Head of caudate nucleus (tissue), 42 donors: ENCODE data around the gene CASK.

ENCODE experiments used
- DNase-seq, 42 donors: peaks; one replicate each; pipeline versions ENCODE4 v3.0.0 to v3.0.0-alpha.2; 2020 to 2021; ENCODE audit warnings: mixed read lengths in 7 of 42
- intact Hi-C: fragments of 100-400 bp; cut with DNase I; formaldehyde crosslinking; loops from one replicate; pipeline ENCODE4 v1.15.0; 2022

CASK gene

GRCh38 chrX:41556958-41557357 lies 366.4 kb downstream of the CASK start:
- DNase-seq, result no peak

DNA sequence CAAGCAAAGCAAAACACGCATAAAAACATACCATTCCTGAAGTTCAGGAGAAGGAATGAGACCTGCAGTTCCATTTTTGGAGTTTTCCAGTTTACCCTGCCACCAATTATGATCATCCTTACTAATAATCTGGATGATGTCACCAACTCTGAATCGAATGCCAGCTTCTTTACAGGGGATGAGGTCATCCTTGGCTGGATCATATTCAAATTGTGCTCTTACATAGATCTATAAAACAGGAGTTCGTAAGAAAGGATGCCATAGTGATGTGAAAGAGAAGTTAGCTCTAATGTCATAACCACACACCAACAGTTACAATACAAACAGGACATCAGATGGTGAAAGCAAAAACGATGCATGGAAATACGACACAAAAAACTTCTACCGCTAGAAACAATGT lies 369.7 kb downstream of the CASK start:
- DNase-seq, result no peak
- intact Hi-C loops, result no loop called here

More at GRCh38 chrX:41556958-41557357, 366.4 kb downstream of the CASK start:
- intact Hi-C loops, result no loop called here

DNA sequence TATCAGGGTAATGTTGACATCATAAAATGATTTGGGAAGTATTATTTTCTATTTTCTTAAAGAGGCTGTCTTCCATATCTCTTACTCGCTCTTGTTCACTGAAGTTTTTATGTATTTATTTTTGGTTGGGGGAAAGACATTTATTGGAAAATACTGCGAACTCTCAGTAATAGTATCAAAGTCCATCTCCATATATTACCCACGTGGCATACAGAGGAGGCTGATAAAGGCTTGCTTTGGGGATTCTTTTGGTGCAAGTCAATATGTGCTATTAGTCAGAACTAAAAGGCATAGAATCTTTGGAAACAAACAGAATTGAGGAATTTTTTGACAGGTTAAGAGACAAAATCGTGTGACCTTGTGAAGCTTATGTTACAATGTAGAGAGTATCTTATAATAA lies 374.9 kb downstream of the CASK start:
- DNase-seq, result no peak
- intact Hi-C loops, result no loop called here

- no peak for DNase-seq
- intact Hi-C loops, result no loop called here
Observed at GRCh38 chrX:41543668-41544067, 379.7 kb downstream of the CASK start.

DNA sequence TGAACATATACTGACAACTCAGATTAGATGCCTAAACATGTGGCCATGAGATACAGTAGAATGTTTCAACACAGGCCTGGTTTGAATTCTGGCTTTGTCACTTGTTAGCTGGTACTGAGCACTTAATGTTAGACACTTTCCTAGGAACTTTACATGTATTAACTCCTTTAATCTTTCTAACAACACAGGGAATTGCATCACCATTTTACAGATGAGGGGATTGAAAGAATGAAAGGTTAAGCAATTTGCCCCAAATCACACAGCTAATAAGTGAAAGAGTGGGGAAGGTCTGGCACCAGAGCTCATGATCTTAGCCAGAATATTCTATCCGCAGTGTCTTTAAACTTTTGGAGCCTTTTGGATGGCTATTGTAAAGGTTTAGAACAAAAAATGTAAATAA lies 380.3 kb downstream of the CASK start:
- no peak for DNase-seq
- intact Hi-C loops, result no loop called here

DNA sequence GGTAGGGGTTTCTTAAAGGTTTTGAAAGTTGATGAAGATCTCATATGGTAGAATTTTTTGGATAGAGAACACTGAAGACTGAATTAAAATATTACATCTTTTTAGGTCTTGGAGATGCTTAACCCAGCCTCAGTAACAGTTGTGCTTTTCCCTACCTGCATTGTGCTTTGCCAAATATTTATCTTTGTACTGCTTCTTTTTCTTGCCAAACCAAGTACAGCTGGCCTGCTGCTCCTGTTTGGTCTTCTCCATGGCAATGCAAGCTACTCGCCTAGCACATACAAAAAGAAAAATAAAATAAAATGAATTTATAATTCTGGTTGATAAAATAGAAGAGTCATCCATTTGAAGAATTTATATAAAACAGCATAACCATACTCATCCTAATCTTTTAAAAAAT lies 380.8 kb downstream of the CASK start:
- no peak for DNase-seq
- intact Hi-C loops, result no loop called here

DNA sequence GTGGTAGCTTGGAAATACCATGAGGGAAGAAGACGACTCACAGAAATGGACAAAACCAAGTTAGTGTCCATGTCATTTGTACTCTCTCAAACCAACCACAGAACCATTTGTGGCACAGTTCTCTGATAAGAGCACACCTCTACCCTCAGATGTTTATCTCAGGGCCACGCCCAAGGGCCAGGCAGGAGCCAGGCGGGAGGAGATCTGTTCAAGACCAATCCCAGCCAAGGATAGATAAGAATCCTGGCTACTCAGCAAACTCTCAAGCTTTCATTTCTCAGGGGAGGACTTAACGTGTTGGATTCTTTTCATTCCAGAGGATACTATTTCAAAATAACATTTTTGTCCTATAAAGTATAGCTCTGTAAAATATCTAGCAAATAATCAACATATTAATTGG lies 381.2 kb downstream of the CASK start:
- no peak for DNase-seq
- intact Hi-C loops, result no loop called here

- no peak for DNase-seq
- intact Hi-C loops, result no loop called here
Observed at GRCh38 chrX:41541386-41541785, 382.0 kb downstream of the CASK start.

- DNase-seq, result no peak
- intact Hi-C loops, result no loop called here
Observed at GRCh38 chrX:41538707-41539106, 384.6 kb downstream of the CASK start.

- intact Hi-C loops, result no loop called here
- DNase-seq, result no peak
Observed at GRCh38 chrX:41530085-41530484, 393.3 kb downstream of the CASK start.

DNA sequence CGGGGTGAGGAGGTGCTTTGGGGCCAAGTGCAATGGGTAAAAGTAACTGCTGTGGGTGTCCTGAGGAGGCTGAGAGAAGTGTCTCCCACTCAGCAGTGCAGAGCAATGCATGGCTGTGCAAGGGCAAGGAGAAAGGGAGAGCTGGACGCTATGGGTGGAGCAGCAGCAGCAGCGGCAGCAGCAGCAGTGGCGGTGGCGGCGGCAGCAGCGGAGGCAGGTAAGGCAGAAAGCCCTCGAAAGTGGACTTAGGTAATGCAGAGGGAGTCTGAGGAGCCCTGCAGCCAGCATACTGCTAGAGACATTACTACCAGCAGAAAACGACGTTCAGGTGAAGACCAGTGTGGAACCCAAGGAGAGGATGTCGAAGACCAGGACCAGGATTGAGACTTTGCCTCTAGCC lies 394.1 kb downstream of the CASK start:
- intact Hi-C loops, result no loop called here
- no peak for DNase-seq

DNA sequence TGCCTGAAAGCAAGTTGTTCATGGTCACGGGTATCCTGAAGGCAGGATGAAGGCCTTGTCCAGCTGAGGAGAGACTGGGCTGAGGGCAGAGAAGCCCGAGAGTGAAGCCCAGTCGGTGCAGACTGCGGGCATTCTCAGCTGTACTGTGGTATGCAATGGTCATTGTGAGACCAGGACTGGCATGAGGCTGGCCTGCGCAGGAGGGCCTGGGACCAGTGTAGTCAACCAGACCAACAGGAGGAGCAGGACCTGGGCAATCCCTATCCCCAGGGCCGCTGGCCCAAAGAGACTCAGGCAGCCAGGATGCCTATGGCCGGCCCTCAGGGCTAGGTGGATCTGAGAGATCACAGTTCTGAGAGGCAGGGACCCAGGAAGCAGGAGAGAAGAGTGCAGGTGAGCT lies 394.6 kb downstream of the CASK start:
- intact Hi-C loops, result no loop called here
- no peak for DNase-seq

- intact Hi-C loops, result no loop called here
- no peak for DNase-seq
Observed at GRCh38 chrX:41526925-41527324, 396.4 kb downstream of the CASK start.

- intact Hi-C loops, result no loop called here
- DNase-seq, result no peak
Observed at GRCh38 chrX:41526271-41526670, 397.1 kb downstream of the CASK start.

DNA sequence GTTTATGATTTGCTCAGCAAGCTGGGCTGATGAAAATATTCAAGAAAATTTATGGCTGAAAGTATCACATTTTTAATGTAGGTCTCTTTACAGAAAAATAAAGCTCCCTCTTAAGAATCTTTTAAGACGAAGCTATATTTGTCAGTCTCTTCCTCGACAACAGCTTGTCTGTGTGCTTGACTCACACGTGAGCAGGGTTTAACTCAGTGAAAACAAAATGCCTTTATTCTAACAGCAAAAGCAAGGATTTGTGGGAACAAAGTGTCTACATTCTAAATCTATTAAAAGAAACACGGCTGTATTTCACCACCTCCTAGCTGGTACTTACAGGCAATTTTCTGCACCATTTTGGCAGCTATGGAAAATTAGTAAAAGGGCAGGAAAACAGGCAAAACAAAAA lies 400.7 kb downstream of the CASK start:
- DNase-seq, result no peak
- intact Hi-C loops, result no loop called here

DNA sequence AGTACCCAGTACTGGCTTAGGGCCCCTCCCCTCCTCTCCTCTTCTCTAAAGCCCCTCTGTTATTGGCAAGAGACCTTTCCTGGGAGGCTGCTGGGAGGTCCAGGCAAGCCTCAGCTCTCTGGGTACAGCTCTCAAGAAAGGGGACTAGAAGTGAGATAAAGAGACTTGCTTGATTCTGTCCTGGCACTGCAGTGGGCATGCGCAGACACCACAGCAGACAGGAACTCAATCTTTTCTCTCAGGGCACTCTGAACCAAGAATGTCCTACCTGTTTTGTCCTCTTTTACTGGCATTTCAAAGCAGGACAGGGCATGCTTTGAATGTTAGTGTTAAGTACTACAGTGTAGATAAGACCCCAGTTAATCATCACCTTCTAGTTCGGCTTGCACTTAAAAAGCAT lies 401.3 kb downstream of the CASK start:
- intact Hi-C loops, result no loop called here
- DNase-seq, result peak in 39 of 42 donors; percentile 14 to 80 (median 47)

GRCh38 chrX:41519468-41519867 lies 403.9 kb downstream of the CASK start:
- no peak for DNase-seq
- intact Hi-C loops, result no loop called here

GRCh38 chrX:41518841-41519220 lies 404.5 kb downstream of the CASK start:
- intact Hi-C loops, result no loop called here
- no peak for DNase-seq

DNA sequence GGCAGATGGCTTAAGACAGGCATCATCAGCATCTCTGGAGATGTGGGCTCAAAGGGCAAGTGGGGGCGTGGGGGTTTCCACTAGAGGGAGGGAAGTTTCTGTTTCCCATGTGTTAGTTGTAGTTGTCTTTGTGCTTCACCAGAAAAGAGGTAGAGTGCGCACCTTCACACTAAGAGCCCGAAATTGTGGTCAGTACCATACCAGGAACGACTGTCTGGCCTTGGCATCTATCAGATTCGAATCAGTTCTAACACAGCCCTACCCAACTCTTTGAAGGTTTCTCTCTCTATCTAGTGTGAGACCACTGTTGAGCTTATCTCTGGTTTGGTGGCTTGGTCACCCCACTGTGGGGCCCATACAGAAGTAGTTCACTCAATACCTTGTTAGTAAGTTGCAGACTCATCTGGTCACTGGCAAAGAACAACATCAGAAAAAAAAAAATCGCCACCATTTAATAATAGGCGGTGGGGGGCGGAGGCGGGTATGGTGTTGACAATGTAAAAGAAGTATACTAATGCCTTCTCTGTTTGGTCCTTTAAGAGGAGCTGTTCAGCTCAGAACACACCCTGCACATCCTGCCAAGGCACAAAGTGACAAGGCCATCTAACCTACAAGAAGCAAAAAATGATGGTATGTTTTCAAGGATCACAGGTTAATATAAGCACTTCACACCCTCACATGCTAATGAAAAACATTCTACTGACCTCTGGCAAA lies 405.1 kb downstream of the CASK start:
- intact Hi-C loops, result no loop called here
- DNase-seq, result no peak

- DNase-seq, result peak in 11 of 42 donors; percentile 10 to 54 (median 30)
- intact Hi-C loops, result no loop called here
Observed at GRCh38 chrX:41516999-41517765, 406.2 kb downstream of the CASK start.

GRCh38 chrX:41516456-41516855 lies 406.9 kb downstream of the CASK start:
- no peak for DNase-seq
- intact Hi-C loops, result no loop called here
